Ascending aorta (tissue), 2 donors: ENCODE results near the gene MARCHF6. TPM values are rescaled to one million over a fixed set of nuclear protein-coding genes. Genes with fewer than 3 reads are reported as not detected.

Experiments used
- DNase-seq, 2 donors: peaks; one replicate each; pipeline ENCODE4 v3.0.0-alpha.2; 2019; ENCODE audit warnings: low spot score in 2 of 2
- H3K27ac ChIP-seq, 2 donors: fragments of 200-600 bp; sonication (generic); one replicate each; pipeline ENCODE4 v1.5.1; 2016 to 2017; ENCODE audit warnings: mild to moderate bottlenecking in 1 of 2
- H3K27me3 ChIP-seq: fragments of 200-600 bp; sonication (generic); one replicate; pipeline ENCODE4 v1.5.1; 2017
- H3K36me3 ChIP-seq, 2 donors: fragments of 200-600 bp; sonication (generic); one replicate each; pipeline ENCODE4 v1.5.1; 2016
- H3K4me1 ChIP-seq, 2 donors: fragments of 200-600 bp; sonication (generic); one replicate each; pipeline ENCODE4 v1.5.1; 2016 to 2017; ENCODE audit warnings: mild to moderate bottlenecking in 1 of 2
- H3K4me3 ChIP-seq, 2 donors: fragments of 200-600 bp; sonication (generic); one replicate each; pipeline ENCODE4 v1.5.1; 2016 to 2017; ENCODE audit warnings: mild to moderate bottlenecking in 1 of 2
- H3K9me3 ChIP-seq, 2 donors: fragments of 200-600 bp; sonication (generic); one replicate each; pipeline ENCODE4 v1.5.1; 2016
- CTCF ChIP-seq, 3 experiments: fragments of 200-600 bp in 2 of 3; fragments of 450-650 bp in 1 of 3; sonication (generic) in 2 of 3; IDR thresholded peaks; one replicate each; pipeline ENCODE4 v1.5.1; 2016 to 2019; ENCODE audit warnings: antibody characterized with exemption in 3 of 3, mild to moderate bottlenecking in 1 of 3, moderate library complexity in 1 of 3
- intact Hi-C: fragments of 100-400 bp; cut with DNase I; formaldehyde crosslinking; loops from one replicate; pipeline ENCODE4 v1.15.1; 2023
- total RNA-seq: library from RNA; depleted of rRNA; stranded (reverse); fragments of >200 nt; gene quantifications from one replicate; pipeline ENCODE4 v1.1.0, GENCODE V29; 2016

The MARCHF6 gene
- total RNA-seq, 1 donor from 2014 or later, result 47.0 TPM

DNA sequence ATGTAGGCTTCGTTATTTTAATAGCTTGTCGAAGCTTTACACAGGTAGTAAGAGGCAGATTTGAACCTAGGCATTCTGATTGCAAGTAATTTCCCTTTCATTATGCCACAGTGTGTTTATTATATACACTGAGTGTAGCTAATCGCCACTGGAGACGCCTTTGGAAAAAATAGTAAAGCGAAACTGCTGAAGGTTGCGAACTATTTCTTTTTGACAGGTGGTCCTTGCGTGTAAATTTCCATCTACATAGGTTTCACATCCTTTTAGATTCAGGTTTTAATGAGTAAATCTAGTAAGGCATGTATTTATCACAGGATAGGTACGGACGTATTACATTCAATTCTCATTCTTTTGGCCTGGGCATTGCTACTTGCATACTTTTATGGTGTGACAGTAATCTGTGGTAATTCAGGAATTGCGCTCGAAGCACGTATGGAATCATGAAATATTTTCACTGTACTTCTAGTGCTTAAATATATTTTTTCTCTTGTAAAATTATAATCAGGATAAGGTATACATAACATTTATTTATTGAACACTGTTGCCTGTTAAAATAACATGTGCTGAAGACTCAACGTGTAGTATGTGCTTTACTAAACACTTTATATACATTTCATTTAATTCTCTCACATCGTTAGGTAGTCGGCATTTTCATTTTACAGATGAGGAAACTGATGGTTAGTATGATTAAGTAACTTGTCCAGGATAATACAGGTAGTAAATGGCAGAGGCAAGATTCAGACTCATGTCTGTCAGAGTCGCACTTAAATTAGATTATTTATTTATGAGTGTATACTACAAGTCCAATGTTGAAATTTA lies 1.8 kb downstream of the MARCHF6 start:
- H3K4me1 ChIP-seq, result peaks cover 0 to 15% of the 10 kb centered on the region in 2 donors
- H3K4me3 ChIP-seq, result peak overlapping the region; percentile 83 to 84
- no peaks in the 10 kb centered on the region for H3K9me3 ChIP-seq
- no peak overlapping the region for H3K27ac ChIP-seq
- no peaks in the 10 kb centered on the region for H3K36me3 ChIP-seq
- no peaks in the 10 kb centered on the region for H3K27me3 ChIP-seq
- intact Hi-C loops, result loop anchor here (10.0 kb wide), 1 partner anchor 240 kb away; no protein-coding TSS in a partner anchor
- TF ChIP-seq CTCF (IDR thresholded peaks at IDR 0.05), result no peak
- DNase-seq, result no peak

DNA sequence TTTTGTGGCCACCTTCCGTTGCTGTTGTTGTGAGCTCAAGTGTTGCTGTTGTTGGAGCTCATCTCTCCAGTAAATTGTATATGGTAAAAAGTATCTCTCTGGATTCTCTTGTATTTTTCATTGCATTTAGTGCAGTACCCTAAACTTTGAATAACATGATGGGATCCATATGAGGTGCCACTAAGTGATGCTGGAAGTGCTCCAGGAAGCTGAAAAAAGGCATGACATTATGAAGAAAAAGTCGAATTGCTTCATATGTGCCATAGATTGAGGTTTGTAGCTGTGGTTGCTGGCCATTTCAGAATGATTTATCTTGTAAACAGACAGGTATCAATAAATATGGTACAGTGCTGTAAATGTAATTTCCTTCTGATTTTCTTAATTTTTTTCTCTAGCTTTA lies 5.5 kb downstream of the MARCHF6 start:
- Histone ChIP-seq H3K36me3 (no peaks in the 10 kb centered on the region), H3K4me3 (no peak overlapping the region), H3K9me3 (no peaks in the 10 kb centered on the region), H3K27me3 (no peaks in the 10 kb centered on the region), H3K4me1 (peaks cover 0 to 12% of the 10 kb centered on the region in 2 donors), H3K27ac (no peak overlapping the region)
- no peak for DNase-seq
- intact Hi-C loops, result loop anchor here (10.0 kb wide), 1 partner anchor 236 kb away; no protein-coding TSS in a partner anchor
- TF ChIP-seq CTCF (IDR thresholded peaks at IDR 0.05), result no peak

DNA sequence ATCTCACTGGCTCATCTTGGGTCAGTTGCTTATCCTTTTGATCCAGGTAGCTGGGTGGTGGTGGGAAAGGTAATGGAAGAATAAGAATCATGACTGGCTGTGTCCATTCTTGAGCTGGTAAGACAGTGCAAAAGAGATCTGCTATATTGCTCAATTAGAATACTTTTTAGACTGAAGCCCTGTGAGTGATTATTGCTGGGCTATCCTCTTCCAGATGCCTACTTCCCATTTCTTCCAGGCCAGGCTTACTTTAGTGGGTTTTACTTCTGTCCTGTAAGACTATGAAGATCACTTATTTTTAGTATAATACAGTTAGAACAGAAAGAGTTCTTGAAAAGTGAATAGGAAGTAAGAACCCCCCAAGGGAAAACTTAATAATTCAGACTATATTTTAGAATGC lies 7.2 kb downstream of the MARCHF6 start:
- Histone ChIP-seq H3K4me1 (peaks cover 0 to 10% of the 10 kb centered on the region in 2 donors), H3K27ac (no peak overlapping the region), H3K36me3 (no peaks in the 10 kb centered on the region), H3K4me3 (no peak overlapping the region), H3K27me3 (no peaks in the 10 kb centered on the region), H3K9me3 (no peaks in the 10 kb centered on the region)
- no peak for TF ChIP-seq CTCF (IDR thresholded peaks at IDR 0.05)
- no peak for DNase-seq
- intact Hi-C loops, result no loop called here

- intact Hi-C loops, result no loop called here
- Histone ChIP-seq H3K4me1 (peaks cover 0 to 10% of the 10 kb centered on the region in 2 donors), H3K27ac (no peak overlapping the region), H3K36me3 (no peaks in the 10 kb centered on the region), H3K4me3 (no peak overlapping the region), H3K9me3 (no peaks in the 10 kb centered on the region), H3K27me3 (no peaks in the 10 kb centered on the region)
- TF ChIP-seq CTCF (IDR thresholded peaks at IDR 0.05), result no peak
- no peak for DNase-seq
Measured at GRCh38 chr5:10363519-10364185, 10.2 kb downstream of the MARCHF6 start.

DNA sequence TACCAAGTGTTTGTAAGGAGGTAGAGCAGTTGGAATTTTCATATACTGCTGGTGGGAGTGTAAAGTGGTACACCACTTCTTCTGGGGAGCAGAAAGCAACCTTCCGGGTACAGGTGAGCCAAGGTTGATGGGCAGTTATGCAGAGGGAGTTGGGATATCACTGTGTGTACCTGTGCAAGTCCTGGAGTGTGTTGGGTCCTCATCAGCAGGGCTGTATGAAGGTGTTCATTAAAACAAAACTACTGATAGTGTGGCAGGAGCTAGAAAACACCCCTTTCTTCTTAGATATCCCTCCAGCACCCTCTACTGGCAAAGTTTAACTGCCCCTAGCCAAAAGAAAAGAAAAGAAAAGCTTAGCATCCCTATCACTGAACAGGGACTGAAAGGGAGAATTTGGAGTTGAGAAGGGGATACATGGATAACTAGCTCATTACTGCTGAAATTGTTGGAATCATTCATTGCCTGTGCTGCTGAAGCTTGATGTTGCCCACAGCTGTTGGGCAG lies 10.7 kb downstream of the MARCHF6 start:
- intact Hi-C loops, result no loop called here
- H3K4me3 ChIP-seq, result no peak overlapping the region
- no peak for DNase-seq
- H3K4me1 ChIP-seq, result peaks cover 0 to 12% of the 10 kb centered on the region in 2 donors
- H3K27ac ChIP-seq, result no peak overlapping the region
- H3K36me3 ChIP-seq, result no peaks in the 10 kb centered on the region
- H3K27me3 ChIP-seq, result no peaks in the 10 kb centered on the region
- TF ChIP-seq CTCF (IDR thresholded peaks at IDR 0.05), result no peak
- H3K9me3 ChIP-seq, result no peaks in the 10 kb centered on the region
